HG02852 (cell line): ENCODE data around the gene ABR.
"Not testable (repeated sequence)": the region's sequence is repeated elsewhere in the genome, so short reads cannot be mapped to it uniquely, and the experiment has no call there.

Experiments used
- ATAC-seq: cut with Tn5 transposase; IDR thresholded peaks from one replicate; pipeline ENCODE4 v1.9.1; 2021; ENCODE audit warnings: mild to moderate bottlenecking, moderate library complexity; ENCODE audit not compliant: unreplicated experiment

The ABR gene

DNA sequence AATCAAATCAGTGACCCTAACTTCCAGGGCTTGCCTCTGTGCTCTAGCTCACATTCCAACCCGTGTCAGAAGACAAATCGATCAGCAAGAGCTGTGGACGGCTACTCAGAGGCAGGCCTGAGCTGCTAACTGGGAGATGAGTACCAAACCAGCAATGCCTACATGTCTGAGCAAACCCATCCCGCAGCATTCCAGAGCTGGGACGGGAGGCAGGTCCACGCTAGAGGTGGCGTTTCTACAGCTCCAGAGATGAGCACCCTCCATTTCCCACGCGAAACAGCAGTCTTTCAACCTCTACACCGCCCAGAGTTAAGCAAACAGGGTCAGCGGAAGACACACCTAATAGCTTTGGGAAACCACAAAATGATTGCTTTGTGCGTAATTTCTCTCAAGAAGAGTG is 206.7 kb downstream of the ABR start:
- ATAC-seq = no peak

DNA sequence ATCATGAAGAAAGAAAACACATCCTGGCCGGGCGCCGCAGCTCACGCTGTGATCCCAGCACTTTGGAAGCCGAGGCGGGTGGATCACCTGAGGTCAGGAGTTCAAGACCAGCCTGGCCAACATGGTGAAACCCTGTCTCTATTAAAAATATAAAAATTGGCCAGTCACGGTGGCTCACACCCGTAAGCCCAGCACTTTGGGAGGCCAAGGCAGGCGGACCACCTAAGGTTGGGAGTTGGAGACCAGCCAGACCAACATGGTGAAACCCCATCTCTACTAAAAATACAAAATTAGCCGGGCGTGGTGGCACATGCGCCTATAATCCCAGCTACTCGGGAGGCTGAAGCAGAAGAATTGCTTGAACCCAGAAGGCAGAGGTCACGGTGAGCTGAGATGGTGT is 207.9 kb downstream of the ABR start:
- ATAC-seq = not testable (repeated sequence)

DNA sequence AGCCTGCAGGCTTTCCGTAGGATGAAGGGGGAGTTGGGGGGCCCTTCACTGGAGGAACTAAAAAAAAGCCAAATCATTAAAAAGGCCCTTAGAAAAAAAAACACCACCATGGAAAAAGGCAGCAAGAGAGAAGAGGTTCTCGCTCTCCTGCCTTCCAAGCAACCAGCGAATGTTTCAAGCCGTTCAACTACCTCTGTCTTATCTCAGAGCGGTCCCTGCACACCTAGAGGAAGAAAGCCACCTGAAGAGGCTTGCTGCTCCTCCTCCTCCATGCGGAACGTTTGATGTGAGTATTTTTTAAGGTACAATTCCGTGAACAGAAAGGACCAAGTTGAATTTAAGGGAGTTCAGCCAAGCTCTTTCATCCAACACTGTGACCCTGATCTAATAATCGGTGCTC is 209.4 kb downstream of the ABR start:
- no peak for ATAC-seq

DNA sequence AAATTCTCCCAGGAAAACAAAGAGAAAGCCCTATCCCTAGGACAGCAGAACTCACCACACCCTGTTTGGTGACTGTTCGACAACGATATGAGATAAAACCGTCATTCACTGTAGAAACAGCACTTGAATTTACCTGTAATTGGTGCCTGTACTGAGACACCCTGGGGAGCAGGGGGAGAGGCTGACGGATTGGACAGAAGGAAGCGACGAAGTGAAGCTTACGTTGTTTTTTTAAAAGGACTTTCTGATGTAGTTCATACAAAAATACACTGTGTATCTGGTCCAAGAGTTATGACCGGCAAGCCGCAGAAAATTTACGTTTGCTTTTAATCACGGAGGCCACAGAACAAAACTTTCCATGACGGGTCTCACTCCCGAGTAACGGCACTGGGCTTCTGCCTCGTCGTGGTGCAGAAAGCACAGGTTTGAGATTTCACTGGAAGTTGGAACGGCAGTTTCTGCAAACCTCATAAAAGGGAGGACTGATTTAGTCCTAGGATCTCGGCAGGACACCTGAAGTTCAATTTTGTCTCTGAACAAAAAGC is 209.9 kb downstream of the ABR start:
- no peak for ATAC-seq

DNA sequence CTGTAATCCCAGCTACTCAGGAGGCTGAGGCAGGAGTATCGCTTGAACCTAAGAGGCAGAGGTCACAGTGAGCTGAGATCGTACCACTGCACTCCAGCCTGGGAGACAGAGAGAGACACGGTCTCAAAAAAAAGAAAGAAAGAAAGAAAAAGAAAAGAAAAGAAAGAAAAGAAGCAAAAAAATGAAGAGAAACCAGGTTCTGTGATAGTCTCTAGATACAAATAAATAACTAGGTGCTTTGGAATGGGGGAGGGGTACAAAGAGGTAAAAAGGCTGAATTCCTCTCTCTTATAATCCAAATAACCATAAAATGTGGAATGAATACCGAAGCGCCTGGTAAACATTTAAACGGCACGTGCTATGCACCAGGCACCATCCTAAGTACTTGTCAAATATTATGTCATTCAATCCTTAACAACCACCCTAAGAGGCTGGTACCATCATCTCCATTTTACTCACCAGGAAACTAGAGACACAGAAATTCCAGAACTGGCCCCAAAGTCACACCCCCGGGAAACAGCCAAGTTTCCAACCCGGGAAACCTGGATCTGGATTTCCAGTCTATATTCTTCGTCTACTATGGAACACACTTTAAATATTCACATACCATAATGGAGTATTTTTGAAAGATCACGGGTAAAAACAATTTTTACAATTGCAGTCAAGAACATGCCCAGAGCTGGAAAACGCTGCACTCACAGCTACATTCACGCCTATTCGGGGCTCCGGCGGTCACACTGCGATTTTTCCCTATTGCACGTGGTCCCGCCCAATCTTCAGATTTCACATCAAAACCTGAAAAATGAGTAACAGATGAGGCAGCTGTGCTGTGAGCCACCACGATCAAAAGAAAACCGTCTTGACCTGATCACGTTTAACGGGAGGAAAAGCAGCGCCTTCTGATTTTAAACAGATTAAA is 210.7 kb downstream of the ABR start:
- no peak for ATAC-seq

DNA sequence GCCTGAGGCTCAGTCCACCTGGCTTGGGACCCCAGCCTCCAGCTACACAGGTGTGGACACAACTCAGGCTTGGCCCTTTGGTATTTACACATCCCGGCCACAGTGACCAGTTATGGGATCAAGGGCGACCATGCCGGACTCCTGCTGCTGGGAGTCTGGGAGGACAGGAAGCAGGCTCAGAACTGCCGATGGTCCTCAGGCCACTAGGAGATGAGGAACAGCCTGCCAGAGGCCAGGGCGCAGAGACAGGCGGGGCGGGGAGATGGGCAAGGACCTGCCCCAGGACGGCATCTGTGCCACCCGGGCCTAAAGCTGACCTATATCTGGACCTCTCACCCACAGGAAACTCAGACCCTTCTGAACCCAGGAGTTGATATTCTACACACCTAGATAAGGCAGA is 212.7 kb downstream of the ABR start:
- ATAC-seq = no peak

DNA sequence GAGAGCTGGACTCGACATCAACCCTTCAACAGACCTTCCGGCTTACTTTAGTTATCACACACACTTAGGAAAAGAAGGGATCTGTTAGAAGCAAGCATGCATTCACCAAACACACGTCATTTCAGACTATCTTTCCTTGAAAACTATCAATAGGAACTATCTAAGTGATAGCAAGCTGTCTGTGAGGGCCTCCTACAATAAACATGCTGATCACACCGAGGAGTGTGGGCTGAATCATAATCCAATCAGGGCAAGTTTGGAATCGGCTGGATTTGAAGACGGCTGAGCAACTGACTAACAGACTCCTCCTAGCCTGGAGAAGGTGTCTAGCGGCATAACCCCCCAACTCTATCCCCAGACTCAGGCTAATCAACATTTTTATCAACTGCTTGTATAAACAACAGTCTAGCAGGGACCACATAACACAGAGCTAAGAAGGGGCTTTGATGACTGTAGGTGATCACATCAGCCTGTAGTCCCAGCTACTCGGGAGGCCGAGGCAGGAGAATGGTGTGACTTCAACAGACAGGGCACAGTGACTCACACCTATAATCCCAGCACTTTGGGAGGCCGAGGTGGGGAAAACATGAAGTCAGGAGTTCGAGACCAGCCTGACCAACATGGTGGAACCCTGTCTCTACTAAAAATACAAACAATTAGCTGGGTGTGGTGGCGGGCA is 214.3 kb downstream of the ABR start:
- ATAC-seq = no peak

DNA sequence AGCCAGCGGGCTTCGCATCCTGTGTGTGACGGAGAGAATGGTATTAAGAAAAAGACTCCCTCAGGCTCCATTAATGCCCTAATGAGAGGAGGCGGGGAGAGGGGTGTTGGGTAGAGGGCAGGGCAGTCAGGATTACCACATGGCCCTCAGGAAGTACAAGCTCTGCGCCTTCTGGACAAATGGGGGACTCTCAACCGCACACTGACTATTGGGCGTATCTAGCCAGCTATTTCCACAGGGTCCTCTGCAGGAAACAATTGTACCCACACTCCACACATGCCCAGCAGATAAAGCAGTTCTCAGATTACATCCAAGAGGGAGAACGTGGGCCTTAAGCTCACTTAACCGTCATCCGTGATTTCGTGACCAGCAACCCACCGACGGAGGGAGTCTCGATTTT is 214.9 kb downstream of the ABR start:
- ATAC-seq = no peak

DNA sequence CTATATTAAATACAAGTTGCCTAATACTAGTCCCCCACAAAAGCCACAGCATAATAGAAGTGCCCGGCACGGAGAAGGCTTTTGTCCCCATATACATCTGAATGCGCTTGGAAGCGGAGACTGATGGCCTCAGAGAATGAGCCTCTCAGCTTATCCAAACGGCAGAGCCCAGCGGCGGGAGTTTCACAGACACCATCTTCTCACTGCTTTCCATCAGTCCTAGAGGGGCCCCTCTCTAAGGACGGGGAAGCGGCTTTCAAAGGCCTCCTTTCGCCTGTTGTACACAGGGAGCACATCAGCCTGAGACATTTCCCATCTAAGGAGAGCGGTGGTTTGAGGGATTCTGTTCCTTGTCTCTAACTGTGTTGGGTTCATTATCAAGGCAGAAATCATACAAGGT is 217.1 kb downstream of the ABR start:
- no peak for ATAC-seq

DNA sequence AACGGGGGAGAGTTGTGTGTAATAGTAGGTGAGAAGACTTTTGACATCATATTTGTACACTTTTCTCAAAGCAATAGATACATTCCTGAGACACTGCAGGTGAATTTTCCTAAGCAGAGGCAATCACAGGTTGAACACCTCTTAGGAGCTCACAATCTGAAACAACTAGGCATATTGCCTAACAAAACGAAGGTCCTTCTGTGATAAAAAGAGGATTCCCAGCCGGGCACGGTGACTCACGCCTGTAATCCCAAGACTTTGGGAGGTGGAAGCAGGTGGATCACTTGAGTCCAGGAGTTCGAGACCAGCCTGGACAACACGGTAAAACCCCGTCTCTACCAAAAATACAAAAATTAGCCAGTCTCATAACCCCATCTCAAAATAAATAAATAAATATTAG is 217.6 kb downstream of the ABR start:
- ATAC-seq = no peak

DNA sequence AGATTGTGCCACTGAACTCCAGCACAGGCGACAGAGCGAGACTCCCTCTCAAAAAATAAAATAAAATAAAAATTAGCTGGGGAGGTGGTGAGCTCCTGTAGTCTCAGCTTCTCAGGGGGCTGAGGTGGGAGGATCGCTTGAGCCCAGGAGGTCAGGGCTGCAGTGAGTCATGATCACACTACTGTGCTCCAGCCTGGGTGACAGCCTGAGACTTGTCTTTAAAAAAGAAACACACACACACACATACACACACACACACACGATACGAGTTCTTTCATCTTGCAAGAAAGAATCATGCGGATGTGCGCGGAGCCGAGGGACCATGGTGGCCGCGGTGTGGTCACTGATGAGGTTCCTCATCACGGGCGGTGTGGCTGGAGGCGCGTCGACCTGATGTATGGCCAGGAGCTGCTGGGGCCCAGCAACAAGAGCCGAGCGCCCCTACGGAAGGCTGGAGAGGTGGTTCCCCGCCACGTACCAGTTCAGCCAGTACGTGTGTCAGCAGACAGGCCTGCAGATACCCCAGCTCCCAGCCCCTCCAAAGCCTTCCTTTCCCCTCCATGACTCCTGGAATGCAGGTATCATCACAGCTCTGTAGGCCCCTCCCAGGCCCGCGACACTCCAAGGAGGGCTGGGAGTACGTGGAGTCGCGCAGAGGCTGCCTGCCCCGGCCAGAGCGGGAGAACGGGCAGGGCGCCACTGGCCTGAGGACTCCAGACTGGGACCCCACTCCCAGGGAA is 220.9 kb downstream of the ABR start:
- no peak for ATAC-seq

DNA sequence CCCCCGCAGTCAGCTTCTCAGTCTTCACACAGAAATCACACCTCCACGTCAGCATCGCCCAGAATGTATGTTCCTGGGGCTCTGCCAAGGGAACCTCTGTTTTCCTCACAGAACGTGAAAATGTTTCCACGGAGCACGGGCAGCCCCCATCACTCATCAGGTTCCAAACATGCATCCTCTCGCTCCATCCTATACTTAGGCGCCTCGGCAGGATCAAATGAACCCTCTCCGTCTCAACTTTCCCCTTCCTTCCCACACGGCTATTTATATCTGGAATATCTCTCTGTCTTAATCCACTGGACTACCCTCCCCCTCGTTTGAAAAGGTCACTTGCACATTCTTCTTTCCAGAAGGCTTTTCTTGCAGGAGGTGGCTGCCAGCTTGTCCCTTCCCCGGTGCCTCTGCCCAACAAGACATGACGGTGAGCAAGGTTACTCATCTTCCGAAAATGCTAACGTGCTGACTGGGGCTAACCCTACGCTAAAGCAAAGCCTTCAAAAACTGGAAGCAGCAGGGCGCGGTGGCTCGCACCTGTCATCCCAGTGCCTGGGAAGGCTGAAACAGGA is 221.8 kb downstream of the ABR start:
- ATAC-seq = no peak

DNA sequence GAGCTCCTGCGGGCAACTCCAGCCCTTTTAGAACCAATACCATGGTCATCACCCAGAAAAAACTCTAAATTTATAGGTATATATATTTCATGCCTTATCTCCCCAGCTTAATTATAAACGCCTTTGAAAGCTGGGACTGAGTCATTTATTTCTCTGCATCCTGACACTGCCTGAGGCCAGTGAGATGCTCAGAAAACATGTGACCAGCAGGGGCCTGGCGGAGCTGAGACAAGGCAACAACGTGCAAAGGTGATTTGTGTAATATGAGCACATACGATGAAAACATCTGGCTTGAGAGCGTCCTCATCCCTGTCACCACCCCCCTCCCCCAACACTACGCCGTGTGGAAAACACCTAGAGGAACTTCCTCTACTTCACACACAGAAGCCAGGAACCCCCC is 222.9 kb downstream of the ABR start:
- no peak for ATAC-seq

DNA sequence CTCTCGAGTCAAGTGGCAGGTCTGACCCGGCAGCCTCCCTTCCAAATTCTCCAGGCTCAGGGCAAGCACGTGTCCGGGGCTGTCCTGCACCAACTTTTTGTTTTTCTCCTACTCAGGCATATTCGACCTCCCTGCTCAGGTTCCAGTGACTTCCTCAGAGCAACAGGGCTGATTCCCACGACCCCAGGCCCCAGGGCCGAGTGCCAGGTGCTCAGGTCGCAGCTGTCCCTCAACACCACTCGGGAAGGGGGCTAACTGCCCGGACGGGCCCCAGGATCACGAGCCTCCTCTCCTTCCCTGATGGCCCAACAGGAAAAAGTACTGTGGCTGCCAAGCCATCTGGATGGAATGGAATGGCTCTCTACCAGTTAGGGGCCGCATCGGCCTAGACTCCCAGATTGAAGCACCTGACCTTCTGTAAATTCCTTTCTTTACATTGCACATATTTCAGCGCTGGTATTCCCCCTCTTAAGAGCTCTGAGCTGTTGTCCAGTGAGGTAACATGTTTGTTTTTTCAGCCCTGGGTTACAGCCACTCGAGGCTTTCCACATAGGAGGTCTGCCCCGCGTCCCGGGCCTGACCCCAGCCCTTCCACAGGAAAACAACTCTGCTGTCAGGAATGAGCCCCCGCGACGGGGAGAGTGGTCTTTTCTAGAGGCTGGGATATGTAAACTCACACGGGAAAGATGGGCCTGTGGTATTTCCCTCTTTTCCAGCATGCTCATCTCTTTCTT is 225.2 kb downstream of the ABR start:
- ATAC-seq = no peak

DNA sequence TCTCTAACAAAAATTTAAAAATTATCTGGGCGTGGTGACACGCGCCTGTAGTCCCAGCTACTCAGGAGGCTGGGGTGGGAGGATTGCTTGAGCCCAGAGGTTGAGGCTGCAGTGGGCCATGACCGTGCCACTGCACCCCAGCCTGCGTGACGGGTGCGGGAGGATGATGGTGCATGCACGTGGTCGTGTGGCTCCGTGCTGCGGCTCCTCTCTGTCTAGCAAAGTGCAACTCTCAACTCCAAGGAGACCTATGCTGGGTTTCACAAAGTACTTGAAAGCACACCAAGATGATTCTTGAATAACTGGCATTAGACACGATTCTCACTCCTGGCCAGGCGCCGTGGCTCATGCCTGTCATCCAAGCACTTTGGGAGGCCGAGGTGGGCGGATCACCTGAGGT is 226.0 kb downstream of the ABR start:
- ATAC-seq = no peak
